Measurements from ENCODE around the gene VSNL1.

The VSNL1 gene

DNA sequence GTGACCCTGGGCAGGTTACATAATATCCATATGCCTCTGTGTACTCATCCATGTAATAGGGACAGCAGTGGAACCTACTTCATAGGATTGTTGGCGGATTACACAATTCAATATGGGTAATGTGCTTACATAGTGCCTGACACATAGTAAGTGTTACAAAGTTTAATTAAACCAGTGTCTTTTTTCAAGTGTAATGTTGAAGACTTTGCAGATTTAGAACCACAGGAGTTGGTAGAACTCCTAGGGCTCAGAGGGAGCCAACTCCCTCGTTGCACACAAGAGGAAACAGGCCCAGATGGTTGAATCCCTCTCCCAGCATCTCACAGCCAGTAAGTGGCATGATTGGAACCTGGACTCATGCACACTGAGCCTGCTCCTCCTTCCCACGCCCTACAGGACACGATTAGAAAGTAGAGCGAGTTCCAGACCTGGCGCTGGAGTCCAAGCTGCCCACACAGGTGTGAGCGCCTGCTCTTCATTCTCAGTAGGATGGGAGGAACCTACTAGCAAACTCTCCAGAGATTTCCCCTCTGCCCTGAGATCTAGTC is 97.8 kb downstream of the VSNL1 start:
- no peak for TF ChIP-seq CTCF (IDR thresholded peaks at IDR 0.05; ENCODE audit: borderline replicate concordance, insufficient read depth, low read depth, low read length)
- no peak overlapping the region for H3K4me3 ChIP-seq (ENCODE audit: low read depth, low read length)

DNA sequence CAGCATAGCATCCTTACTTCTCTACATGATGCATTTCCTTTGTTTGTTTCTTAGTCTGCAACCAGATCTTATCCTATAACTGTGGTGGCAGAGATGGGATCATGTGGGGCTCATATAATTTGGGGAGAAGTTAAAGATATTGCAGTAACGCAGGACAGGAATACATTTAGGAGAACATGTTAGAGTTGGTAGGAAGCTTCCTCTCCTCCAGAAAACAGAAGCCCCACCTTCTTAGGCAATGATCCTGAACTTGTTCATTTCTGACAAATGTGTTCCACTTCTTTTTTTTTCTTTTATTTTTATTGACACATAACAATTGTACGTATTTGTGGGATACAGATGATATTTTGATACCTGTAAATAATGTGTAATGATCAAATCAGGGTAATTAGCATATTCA is 99.9 kb downstream of the VSNL1 start:
- H3K4me3 ChIP-seq (ENCODE audit: low read depth, low read length): no peak overlapping the region
- TF ChIP-seq CTCF (IDR thresholded peaks at IDR 0.05; ENCODE audit: borderline replicate concordance, insufficient read depth, low read depth, low read length): no peak

- TF ChIP-seq CTCF (IDR thresholded peaks at IDR 0.05; ENCODE audit: borderline replicate concordance, insufficient read depth, low read depth, low read length): no peak
- no peak overlapping the region for H3K4me3 ChIP-seq (ENCODE audit: low read depth, low read length)
These were observed 102.6 kb downstream of the VSNL1 start for GRCh38 chr2:17643031-17643615.

DNA sequence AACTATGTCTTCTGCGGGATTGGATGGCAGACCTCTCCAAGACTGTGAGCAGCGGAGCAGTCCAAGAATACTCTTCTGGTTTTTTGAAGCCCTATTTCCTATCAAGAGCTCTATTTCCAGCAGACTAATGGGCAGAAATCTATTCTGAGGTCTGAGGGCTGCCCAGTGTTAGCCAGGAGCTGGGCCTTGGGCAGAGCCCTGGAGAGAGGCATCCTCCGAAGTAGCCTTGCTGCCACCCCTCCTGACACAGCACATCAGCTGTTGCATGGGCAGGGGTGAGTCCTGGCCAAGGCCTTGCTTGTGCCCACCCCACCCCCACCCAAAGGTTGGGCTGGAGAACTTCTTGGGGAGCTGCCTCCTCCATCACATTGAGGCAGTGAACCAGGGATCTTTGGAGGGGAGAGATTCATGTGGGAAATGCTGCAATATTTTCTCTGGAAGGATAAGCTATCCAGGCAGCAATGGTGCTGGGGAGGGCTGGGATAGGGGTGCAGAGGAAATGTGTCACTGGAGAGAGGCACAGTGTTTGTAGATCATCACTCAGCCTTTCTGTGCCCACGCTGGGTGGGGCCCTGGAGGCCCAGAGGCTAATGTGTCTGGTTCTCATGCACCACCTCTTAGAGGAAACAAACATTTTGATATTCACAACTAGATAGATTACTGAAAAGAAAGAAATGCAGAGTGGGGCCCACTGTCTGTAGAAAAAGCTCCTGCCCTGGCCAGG is 104.7 kb downstream of the VSNL1 start:
- TF ChIP-seq CTCF (IDR thresholded peaks at IDR 0.05; ENCODE audit: borderline replicate concordance, insufficient read depth, low read depth, low read length): no peak

GRCh38 chr2:17646081-17646554 is 105.6 kb downstream of the VSNL1 start:
- no peak overlapping the region for H3K4me3 ChIP-seq (ENCODE audit: low read depth, low read length)
- peak; percentile 78; the same call in 1 of the 2 replicates for TF ChIP-seq CTCF (IDR thresholded peaks at IDR 0.05; ENCODE audit: borderline replicate concordance, insufficient read depth, low read depth, low read length)

More for the DNA sequence above, 104.7 kb downstream of the VSNL1 start:
- H3K4me3 ChIP-seq (ENCODE audit: low read depth, low read length): no peak overlapping the region

DNA sequence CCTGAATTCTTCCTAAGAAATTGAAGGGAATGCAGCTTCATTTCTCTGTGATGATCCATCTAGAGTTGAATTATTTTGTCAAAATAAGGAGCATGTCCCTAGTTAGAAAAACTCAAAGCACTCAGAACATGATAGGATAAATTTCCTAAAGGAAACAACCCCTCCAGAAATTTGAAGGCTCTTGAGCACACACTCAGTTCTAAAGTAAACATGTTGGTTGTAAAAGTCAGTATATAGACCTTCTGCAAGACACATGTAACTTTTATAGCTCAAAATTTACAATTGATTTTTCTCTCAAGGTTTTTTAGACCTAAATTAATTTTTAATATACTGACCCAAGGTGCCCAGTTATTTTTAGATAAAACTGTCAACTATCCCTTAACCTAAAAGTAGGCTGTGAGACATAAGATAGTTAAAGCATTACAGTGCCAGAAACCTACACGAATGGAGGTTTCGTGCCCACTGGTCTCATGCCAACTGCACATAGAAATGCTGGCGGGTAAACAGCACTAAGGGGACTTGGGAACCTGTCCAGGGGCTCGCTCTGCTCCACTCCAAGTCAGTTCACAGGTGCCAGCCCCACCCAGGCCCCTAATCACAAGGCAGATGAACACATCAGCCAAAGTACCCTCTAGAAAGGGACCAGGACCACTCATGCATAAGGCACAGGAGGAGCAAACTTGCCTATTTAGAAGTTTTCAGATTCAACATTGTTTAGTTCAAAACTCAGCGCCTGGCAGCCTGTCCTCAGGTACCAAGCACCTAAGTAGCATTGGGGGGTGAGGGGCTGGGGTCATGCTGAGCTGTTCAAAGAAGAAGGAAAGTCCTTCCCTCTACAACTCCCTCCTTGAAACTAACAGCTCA is 106.6 kb downstream of the VSNL1 start:
- TF ChIP-seq CTCF (IDR thresholded peaks at IDR 0.05; ENCODE audit: borderline replicate concordance, insufficient read depth, low read depth, low read length): no peak
- no peak overlapping the region for H3K4me3 ChIP-seq (ENCODE audit: low read depth, low read length)
